DMS79 treated with DMSO at 0.1 percent for 48 hours (cell line): ENCODE measurements around the gene ATG5.
A peak's percentile ranks its signal among the peaks of the same experiment; 100 is the strongest.
"Not testable (repeated sequence)": the region's sequence is repeated elsewhere in the genome, so short reads cannot be mapped to it uniquely, and the experiment has no call there.

Experiments used
- DNase-seq: peaks from one replicate; lab custom pipeline; 2025; lab: John Stamatoyannopoulos, UW

Gene ATG5

DNA sequence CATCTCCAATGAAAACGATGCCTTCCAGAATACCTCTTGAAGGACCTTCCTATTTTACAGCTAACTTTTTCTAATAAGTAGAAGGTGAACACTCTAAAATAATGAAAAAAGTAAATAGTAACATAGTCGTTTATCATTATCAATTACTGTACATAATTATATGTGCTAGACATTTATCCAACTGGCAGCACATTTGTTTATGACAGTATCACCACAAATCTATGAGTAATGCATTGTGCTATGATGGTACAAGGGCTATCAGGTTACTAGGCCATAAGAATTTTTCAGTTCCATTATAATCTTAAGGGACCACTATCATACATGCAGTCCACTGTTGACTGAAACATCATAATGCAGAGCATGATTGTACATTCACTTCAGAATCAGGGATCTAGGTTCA, 68.4 kb downstream of the ATG5 start:
- DNase-seq = no peak

DNA sequence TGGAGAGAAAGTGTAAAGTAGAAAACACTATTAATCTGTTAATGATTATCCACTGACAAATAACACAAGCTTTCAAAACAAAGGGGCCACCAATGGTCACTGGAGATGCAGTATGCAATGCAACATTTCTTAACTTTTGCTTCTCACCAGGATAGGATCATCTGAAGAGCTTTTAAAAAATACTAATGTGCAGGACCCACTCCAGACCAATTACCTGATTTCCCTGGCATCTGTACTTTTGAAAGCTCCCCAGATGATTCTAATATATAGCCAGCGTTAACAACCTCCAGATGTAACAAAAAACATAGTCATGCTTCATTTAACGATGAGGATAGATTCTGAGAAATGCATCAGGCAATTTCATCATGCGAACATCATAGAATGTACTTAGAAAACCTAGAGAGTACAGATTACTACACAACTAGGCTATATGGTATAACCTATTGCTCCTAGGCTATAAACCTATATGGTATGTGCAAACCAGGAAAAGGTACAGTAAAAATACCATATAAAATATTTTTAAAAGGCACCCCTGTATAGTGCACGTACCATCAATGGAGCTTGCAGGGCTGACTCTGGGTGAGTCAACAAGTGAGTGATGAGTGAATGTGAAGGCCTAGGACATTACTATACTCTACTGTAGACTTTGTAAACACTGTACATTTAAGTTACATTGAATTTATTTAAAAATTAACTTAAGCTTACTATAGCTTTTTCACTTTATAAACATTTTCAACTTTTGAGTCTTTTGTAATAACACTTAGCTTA, 69.2 kb downstream of the ATG5 start:
- DNase-seq = peak; percentile 34

DNA sequence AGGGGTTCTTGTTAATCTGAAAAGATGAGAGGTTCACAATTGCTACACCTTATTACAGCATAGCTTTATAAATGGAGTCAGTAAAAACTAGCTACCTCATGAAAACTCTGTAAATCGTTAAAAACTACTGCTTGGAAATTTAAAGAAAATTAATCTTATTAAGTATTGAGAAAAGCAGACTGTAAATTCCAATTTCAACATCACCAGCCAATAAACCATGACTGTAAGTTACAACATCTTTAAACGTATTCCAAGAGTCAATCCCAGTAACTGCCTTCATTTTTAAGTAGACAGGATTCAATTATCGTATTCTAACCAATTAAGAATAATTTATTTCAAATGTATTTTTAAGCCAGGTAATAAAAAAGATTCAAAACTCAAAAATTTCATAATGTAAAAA, 70.3 kb downstream of the ATG5 start:
- no peak for DNase-seq

DNA sequence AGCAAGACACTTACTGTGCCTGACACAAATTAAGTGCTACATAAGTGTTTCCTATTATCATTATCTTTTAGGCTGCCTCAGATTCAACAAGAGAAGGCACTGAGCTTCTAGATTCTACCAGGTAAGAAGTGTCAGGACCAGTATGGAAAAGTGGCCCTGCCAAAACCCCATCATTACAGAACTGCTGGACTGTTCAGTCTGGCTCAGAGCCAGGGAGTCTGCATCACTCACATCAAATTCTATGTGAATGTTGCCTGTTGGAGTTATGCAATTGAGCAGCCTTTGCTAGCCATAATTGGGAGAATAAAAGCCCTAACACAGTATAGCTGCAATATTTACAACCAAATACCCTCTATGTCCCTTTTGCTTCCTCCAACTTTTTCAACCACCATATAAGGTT, 70.9 kb downstream of the ATG5 start:
- DNase-seq = no peak

DNA sequence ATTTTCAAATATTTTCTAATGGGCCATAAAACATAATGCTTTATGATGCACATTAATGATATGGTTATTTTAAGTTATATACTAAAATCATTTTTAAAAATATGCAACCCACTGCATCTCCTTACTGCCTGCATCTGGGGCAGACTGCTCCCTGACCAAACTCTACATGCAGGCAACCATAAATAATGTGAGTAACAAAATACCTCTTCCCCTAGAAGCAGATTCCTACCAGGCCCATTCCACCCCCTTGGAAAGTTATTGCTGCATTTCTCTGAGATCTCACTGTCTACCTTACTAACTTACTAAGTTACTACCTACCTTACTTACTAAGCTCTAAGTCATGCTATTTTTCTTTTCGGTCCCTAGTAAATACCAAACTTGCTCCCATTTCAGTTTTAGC, 71.8 kb downstream of the ATG5 start:
- no peak for DNase-seq

DNA sequence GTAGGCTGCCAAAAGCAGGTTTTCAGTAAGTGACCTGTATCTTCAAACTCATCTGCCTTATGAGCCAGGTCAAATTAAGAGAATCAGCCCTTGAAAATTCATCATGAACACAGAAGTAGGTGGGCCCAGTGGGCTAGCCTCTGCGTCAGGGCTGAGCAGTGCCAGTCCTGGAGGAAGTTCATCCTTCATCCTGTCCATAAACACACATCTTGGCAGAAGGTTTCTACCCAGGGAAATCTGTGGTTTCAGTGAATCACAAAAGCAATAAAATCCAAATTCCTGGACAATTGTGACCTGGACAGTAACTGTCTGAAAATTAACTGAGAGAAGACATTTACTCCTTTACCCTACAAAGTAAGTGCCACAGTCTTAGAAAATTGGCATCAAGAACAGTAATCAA, 72.4 kb downstream of the ATG5 start:
- no peak for DNase-seq

DNA sequence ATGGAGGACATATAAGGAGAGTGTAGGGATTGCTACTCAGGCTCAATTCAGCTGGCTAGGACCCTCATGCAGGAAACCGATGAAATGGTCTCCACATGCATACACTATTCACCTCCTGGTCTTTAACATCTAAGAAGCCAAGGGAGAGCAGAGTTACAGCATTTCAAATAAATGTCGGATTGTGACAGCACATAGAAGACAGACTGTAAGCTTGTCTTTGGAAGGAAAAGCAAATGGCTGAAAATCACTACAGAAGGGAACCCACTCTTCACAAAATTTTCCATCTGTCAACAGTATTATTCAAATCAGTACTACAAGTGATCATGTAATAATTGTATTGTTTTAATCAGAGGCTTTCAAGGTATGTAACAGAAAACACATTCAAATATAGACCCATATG, 72.9 kb downstream of the ATG5 start:
- no peak for DNase-seq

DNA sequence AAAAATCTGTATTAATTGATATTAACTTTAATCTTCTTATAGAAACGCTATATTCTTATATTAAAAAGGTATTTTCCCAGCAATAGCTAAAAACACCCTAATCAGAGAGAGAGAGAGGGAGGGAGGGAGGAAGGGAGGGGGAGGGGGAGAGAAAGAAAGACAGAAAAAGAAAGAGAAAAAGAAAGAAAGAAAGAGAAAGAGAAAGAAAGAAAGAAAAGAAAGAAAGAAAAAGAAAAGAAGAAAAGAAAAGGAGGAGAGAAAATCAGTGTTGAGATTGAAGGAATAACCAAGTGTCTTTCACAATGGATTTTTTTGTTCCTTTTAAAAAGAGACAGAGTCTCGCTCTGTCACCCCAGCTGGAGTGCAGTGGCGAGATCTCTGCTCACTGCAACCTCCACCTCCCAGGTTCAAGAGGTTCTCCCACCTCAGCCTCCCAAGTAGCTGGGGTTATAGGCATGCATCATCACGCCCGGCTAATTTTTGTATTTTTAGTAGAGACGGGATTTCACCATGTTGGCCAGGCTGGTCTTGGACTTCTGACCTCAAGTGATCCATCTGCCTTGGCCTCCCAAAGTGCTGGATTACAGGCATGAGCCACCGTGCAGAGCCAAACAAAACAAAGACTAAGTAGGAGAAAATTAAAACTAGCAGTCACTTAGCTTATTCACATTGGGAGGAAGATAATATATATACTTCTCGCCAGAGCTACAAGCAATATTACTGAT, 73.9 kb downstream of the ATG5 start:
- DNase-seq = not testable (repeated sequence)

DNA sequence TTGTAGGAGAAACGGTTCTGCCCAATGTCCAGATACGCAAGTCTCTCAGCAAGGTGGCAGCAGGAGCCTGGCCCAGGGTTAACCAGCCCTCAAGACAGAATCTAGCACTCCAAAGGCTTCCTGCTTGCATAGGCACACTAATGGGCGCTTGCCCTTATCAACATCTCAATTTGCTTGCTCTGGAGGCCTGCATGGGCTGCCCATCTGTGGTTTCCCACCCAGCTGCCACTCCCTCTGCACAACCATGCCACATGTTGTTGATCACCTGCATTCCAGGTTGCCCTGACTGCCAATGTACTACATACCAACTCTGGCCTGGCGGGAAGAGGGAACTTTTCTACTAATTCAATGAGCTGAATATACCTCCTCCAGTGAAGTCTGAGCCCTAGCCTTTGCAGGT, 74.6 kb downstream of the ATG5 start:
- no peak for DNase-seq

DNA sequence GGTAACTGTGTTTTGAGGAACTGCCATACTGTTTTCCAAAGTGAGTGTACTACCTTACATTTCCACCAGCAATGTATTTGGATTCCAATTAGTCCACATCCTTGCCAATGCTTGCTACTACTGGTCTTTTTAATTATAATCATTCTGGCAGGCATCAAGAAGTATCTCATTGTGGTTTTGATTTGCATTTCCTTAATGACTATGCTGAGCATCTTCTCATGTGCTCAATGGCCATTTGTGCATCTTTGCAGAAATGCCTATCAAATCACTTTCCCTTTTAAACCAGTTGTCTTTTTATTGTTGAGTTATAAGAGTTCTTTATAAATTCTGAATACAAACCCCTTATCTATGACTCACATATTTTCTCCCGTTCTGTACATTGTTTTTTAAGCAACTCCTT, 75.9 kb downstream of the ATG5 start:
- DNase-seq = no peak

DNA sequence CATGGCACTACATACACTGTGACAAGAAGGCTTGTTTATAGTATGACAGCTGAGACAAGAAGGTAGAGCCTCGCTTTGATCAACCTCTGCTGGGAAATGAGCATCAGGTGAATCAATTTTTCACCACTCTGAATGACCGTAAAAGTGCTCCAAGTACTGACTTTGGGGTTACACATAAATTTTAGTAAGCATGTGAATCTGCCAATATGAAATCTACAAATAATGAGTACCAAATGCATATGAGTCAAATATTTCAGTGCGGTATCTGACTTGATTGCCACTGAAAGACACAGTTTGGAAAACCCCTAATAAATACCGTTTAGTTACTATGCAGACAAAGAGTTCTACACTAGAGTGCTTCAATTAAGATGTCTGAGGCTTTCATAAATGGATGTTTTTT, 77.8 kb downstream of the ATG5 start:
- no peak for DNase-seq

DNA sequence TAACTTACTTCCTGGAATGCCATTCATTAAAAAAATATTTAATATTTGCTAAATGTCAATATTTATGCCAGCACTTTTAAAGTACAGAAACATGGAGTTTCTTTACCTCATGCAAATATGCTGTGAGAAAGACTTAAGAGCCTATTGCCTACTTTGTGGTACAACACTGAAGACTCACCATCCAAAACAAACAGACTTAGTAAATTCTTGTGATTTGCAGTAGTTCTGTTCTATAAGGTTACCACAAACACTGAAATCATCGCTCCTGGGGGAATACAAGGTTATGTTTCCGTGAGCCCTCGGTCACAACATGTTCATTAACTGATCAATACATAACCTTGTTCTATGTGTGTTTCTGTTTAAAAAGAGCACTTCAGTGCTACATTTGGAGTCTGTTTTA, 78.3 kb downstream of the ATG5 start:
- DNase-seq = no peak

DNA sequence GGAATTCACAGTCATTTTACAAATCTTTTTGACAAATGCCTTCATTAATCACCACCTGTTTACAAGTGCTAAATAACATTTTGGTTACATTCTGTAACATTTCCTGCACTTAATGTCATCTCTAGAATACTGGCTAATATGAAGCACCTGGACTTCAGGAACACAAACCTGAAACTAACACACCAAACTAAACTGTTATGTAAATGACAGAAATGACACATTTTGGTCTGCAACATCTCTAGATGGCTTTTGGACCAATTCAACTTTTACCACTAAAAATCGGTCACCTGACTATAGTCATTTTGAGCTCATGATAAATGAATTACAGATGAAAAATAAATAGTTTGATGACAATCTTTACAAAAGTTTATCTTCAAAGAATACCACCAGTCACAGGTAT, 80.6 kb downstream of the ATG5 start:
- no peak for DNase-seq

DNA sequence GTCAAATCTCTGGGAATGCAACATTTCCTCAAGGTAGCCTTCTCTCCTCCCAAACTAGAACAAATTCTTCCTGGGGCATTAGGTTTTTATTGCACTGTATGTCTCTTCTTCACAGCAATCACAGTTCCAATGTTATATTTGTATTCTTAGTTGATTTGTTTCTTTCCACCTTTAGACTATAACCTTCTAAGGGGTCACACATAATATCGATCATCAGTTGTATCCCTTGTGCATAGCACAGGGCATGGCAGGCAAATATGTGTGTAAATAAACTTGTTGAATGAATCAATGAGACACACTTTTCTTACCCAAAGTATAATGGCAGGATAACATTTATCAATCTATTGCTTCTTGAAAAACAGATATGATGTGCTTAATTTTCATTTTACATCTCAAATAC, 81.0 kb downstream of the ATG5 start:
- no peak for DNase-seq

DNA sequence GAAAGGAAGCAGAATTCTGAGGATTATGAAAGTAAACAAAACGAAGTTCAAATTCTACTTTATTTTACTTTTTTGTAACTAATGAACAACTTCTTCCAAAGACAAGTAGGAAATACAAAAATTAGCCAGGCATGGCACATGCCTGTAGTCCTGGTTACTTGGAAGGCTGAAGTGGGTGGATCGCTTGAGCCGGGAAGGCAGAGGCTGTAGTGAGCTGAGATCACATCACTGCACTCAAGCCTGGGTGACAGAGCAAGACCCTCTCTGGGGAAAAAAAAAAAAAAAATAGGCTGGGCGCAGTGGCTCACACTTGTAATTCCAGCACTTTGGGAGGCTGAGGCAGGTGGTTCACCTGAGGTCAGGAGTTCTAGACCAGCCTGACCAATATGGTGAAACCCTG, 82.3 kb downstream of the ATG5 start:
- no peak for DNase-seq

DNA sequence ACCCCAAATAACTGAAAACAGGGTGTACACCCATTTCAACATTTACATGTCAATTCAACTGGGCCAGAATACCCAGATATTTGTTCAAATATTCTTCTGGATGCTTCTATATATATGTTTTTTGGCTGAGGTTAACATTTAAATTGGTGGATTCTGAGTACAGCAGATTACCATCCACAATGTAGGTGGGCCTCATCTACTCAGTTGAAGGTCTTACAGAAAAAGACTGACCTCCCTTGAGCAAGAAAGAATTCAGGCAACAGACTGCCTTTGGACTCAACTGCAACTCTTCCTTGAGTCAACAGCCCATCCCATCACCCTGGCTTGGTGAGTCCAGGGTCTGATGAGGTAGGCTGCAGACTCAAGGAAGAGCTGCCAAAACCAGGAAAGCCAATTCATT, 84.1 kb downstream of the ATG5 start:
- DNase-seq = no peak

DNA sequence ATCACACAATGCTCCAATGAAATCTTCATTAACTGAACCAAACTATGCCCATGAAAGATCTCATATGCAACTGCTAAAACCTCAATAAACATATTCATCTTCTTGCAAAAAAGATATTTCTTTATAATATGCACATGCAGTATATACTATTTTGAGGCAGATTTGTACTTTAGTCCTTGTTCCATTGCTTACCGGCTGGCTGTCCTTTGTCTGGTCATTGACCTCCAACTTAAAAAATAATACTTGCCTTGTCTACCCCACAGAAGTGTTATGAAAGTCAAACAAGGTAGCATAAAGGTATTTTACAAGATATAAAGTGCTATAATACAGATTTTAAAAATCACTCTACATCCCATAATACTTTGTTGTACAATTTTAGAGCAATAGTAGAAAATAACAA, 88.3 kb downstream of the ATG5 start:
- DNase-seq = no peak

DNA sequence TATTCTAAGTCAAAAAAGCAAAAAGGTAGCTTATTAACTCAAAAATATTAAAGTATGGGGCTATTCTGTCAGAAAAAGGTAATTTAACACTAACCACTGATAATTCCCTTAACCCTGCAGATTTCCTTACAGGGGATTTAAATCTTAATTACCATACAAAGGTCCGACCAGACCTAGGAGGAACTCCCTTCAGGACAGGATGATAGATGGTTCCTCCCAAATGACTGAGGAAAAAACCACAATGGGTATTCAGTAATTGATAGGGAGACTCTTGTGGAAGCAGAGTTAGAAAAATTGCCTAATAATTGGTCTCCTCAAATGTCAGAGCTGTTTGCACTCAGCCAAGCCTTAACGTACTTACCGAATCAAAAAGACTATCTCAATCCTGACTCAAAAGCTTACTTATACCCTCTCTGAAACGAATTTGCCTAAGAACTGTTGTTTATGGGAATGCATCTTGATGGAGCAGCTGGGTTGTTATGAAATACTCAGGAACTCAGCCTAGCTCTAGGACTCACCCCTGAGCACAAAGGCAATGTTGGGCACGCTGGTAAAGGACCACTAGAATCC, 95.6 kb downstream of the ATG5 start:
- DNase-seq = not testable (repeated sequence)

DNA sequence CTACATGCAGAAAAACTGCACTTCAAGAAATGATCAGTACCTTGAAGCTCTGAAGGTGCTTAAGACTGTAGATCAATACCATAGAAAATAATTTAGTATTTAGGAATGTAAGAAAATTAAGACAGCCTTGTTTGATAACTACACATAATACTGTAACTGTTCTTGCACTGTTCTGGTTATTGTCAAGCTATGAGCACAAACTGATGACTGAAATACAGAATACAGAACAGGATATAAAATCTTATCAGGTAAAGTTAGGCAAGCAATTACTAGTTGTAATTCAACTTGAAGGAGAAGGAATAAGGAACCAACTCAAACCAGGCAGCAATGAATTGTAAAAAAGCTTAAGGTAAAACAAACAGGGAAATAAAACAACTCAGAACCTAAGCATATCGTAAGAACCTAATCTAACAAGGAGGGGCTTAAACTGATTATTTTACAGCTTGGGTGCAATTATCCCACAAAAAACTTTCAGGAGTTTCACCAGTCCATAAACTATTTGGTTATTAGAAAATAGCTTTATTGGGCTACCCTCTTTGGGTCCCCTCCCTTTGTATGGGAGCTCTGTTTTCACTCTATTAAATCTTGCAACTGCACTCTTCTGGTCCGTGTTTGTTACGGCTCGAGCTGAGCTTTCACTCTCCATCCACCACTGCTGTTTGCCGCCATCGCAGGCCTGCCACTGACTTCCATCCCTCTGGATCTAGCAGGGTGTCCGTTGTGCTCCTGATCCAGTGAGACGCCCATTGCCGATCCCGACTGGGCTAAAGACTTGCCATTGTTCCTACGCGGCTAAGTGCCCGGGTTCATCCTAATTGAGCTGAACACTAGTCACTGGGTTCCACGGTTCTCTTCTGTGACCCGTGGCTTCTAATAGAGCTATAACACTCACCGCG, 97.7 kb downstream of the ATG5 start:
- DNase-seq = no peak

DNA sequence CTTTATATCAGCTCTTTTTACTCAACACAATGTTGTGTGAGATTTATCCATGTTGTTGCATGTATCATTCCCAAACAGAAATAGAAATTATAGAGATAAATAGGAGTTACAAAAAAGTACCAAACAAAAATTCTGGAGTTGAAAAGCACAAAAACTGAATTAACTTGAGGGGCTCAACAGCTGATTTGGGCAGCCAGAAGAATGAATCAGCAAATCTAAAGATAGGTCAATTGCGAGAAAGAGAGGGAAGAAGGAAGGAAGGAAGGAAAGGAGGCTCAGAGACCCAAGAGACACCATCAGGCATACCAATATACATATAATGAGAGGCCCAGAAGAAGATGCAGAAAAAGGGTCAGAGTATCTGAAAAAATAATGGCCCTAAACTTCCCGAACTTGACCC, 98.9 kb downstream of the ATG5 start:
- DNase-seq = no peak

DNA sequence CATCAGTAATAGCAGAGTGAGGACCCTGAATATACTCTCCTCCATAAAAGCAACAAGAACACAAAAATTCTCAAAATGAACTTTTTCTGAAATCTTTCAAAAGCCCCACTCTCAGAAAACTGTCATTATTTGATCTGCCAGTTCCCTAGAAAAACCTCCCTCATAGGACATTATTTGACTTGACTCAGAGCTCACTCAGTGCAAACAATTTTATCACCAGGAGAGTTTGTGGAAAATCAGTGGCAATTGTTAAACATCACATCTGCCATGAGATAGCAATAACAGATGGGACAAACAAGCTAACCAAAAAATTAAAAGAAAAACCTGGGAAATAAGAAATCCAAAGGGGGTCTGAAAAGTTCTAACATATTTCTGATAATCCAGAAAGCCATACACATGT, 100.0 kb downstream of the ATG5 start:
- no peak for DNase-seq

DNA sequence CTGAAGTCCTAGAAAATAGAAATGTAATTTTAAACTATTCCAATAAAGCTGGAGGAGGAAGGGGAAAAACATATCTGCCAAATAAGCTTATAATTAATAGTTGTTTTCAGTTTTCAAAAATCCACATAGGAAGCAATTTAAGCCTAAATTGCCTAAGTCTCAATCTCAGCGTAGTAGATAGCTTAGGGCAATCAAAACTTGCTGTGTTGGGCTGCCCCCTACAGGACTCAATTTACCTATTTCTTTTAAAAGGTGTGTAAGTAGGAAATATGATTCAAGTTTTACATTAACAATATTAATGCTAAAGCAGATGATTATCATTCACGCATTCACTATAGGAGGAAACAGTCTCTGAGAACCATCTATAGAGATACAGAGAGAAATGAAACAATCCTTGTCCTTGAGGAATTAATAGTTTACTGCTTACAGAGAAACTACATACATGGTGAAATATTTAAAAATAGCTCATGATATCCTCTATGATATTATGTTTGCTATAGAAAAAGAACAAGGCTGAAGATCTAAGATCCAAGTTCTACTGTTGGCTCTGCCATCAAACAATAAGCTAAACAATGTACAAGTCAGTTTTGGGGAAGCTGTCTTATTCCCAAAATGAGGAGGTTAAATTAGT, 102.1 kb downstream of the ATG5 start:
- peak; percentile 34 for DNase-seq
